Body of pancreas (tissue), 4 donors: Measurements from ENCODE around the gene TRMT6.

Experiments used
- POLR2A ChIP-seq, 3 donors: fragments of 450-650 bp; IDR thresholded peaks; one replicate each; pipeline ENCODE4 v1.6.1; 2016; ENCODE audit warnings: antibody characterized with exemption in 3 of 3, mild to moderate bottlenecking in 2 of 3
- TF ChIP-seq, protein P1 (sequence below), 7 experiments: fragments of 450-650 bp in 4 of 7; fragments of 200-600 bp in 3 of 7; sonication (generic) in 3 of 7; IDR thresholded peaks; one replicate each; pipeline ENCODE4 v1.5.1; 2016 to 2019; ENCODE audit warnings: antibody characterized with exemption in 7 of 7

DNA sequence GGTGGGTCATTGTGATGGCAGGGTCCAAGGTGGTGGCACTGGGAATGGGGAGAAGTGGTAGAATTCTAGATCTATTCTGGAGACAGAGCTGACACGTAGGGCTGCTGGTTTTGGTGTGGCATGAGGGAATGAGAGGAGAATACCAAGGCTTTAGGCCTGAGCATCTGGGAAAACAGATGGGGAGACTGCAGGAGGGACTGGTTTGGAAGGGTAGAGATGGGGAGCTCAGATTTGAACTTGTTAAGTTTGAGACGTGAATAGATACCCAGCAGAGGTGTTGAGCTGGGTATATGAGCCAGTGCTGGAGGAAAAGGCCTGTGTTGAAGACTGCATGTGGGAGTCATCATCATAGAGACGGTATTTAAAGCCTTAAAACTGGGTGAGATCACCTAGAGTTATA lies 17.5 kb downstream of the TRMT6 start:
- TF ChIP-seq, protein P1, sequence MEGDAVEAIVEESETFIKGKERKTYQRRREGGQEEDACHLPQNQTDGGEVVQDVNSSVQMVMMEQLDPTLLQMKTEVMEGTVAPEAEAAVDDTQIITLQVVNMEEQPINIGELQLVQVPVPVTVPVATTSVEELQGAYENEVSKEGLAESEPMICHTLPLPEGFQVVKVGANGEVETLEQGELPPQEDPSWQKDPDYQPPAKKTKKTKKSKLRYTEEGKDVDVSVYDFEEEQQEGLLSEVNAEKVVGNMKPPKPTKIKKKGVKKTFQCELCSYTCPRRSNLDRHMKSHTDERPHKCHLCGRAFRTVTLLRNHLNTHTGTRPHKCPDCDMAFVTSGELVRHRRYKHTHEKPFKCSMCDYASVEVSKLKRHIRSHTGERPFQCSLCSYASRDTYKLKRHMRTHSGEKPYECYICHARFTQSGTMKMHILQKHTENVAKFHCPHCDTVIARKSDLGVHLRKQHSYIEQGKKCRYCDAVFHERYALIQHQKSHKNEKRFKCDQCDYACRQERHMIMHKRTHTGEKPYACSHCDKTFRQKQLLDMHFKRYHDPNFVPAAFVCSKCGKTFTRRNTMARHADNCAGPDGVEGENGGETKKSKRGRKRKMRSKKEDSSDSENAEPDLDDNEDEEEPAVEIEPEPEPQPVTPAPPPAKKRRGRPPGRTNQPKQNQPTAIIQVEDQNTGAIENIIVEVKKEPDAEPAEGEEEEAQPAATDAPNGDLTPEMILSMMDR (IDR thresholded peaks at IDR 0.05), result no peak
- TF ChIP-seq POLR2A (IDR thresholded peaks at IDR 0.05), result no peak
